H9 (cell line): Measurements from ENCODE around the gene C2orf68. TPM values are rescaled to one million over a fixed set of nuclear protein-coding genes. Genes with fewer than 3 reads are reported as not detected.

Experiments used
- DNase-seq: peaks from one replicate; pipeline ENCODE4 v3.0.0-alpha.2; 2017
- H2AFZ ChIP-seq: one replicate; pipeline ENCODE4 v1.6.1; 2013; ENCODE audit warnings: mild to moderate bottlenecking, low read length, control low read depth, moderate library complexity
- H2AK5ac ChIP-seq: 2 replicates; pipeline ENCODE4 v1.6.1; 2013; ENCODE audit warnings: low read length, control low read depth, mixed read lengths; ENCODE audit not compliant: insufficient read length
- H2BK120ac ChIP-seq: one replicate; pipeline ENCODE4 v1.6.1; 2013; ENCODE audit warnings: low read depth, mild to moderate bottlenecking, low read length, control low read depth, inconsistent platforms; ENCODE audit not compliant: poor library complexity, severe bottlenecking
- H2BK12ac ChIP-seq: 2 replicates; pipeline ENCODE4 v1.6.1; 2013; ENCODE audit warnings: low read length, control low read depth, mixed read lengths, low read depth; ENCODE audit not compliant: insufficient read length
- H2BK15ac ChIP-seq: 2 replicates; pipeline ENCODE4 v1.6.1; 2013; ENCODE audit warnings: low read depth, low read length, control low read depth
- H2BK20ac ChIP-seq: one replicate; pipeline ENCODE4 v1.6.1; 2013; ENCODE audit warnings: low read depth, mild to moderate bottlenecking, low read length, control low read depth, inconsistent platforms; ENCODE audit not compliant: poor library complexity, severe bottlenecking
- H2BK5ac ChIP-seq: 2 replicates; pipeline ENCODE4 v1.6.1; 2013; ENCODE audit warnings: low read length, control low read depth, mixed read lengths; ENCODE audit not compliant: insufficient read length
- H3K14ac ChIP-seq: 2 replicates; pipeline ENCODE4 v1.6.1; 2013; ENCODE audit warnings: low read length, control low read depth; ENCODE audit not compliant: insufficient read depth
- H3K18ac ChIP-seq: 2 replicates; pipeline ENCODE4 v1.6.1; 2013; ENCODE audit warnings: low read depth, mild to moderate bottlenecking, mixed read lengths, low read length, control low read depth; ENCODE audit not compliant: insufficient read length
- H3K23ac ChIP-seq: 2 replicates; pipeline ENCODE4 v1.6.1; 2013; ENCODE audit warnings: low read length, control low read depth, mixed read lengths, low read depth; ENCODE audit not compliant: insufficient read length
- H3K23me2 ChIP-seq: 2 replicates; pipeline ENCODE4 v1.6.1; 2013; ENCODE audit warnings: low read depth, mild to moderate bottlenecking, mixed read lengths, low read length, control low read depth; ENCODE audit not compliant: insufficient read length, poor library complexity, severe bottlenecking
- H3K27ac ChIP-seq: 2 replicates; pipeline ENCODE4 v1.5.1; 2013; ENCODE audit warnings: low read length, control low read depth, mixed read lengths, low read depth; ENCODE audit not compliant: insufficient read length
- H3K27me3 ChIP-seq: 2 replicates; pipeline ENCODE4 v1.6.1; 2013; ENCODE audit warnings: low read length, control low read depth, inconsistent platforms; ENCODE audit not compliant: insufficient read depth
- H3K4ac ChIP-seq: 2 replicates; pipeline ENCODE4 v1.6.1; 2013; ENCODE audit warnings: low read depth, mild to moderate bottlenecking, control low read depth, inconsistent platforms, low read length, moderate library complexity
- H3K4me1 ChIP-seq: 2 replicates; pipeline ENCODE4 v1.6.1; 2013; ENCODE audit warnings: low read length, control low read depth, inconsistent platforms; ENCODE audit not compliant: insufficient read depth
- H3K4me2 ChIP-seq: 2 replicates; pipeline ENCODE4 v1.6.1; 2013; ENCODE audit warnings: low read length, control low read depth, mixed read lengths; ENCODE audit not compliant: insufficient read length, insufficient read depth
- H3K56ac ChIP-seq: 2 replicates; pipeline ENCODE4 v1.6.1; 2013; ENCODE audit warnings: low read depth, mild to moderate bottlenecking, mixed read lengths, low read length, control low read depth; ENCODE audit not compliant: insufficient read length
- H3K79me1 ChIP-seq: 2 replicates; pipeline ENCODE4 v1.6.1; 2013; ENCODE audit warnings: low read depth, mild to moderate bottlenecking, moderate library complexity, low read length, control low read depth, inconsistent platforms; ENCODE audit not compliant: insufficient read depth, poor library complexity, severe bottlenecking
- H3K79me2 ChIP-seq: 2 replicates; pipeline ENCODE4 v1.6.1; 2013; ENCODE audit warnings: low read length, control low read depth, inconsistent platforms; ENCODE audit not compliant: insufficient read depth
- H3K9ac ChIP-seq: 2 replicates; pipeline ENCODE4 v1.6.1; 2013; ENCODE audit warnings: low read length, control low read depth, mixed read lengths; ENCODE audit not compliant: insufficient read length; ENCODE audit errors: extremely low read depth
- H3K9me3 ChIP-seq: one replicate; pipeline ENCODE4 v1.6.1; 2013; ENCODE audit warnings: low read depth, low read length, inconsistent platforms; ENCODE audit not compliant: control insufficient read depth
- H3T11ph ChIP-seq: one replicate; pipeline ENCODE4 v1.6.1; 2013; ENCODE audit warnings: mild to moderate bottlenecking, low read length, control low read depth, inconsistent platforms
- H4K20me1 ChIP-seq: one replicate; pipeline ENCODE4 v1.6.1; 2013; ENCODE audit not compliant: control insufficient read depth, insufficient read length, insufficient read depth
- H4K5ac ChIP-seq: 2 replicates; pipeline ENCODE4 v1.6.1; 2013; ENCODE audit warnings: low read depth, mild to moderate bottlenecking, mixed read lengths, low read length, control low read depth; ENCODE audit not compliant: insufficient read length
- H4K8ac ChIP-seq: replicated peaks from 2 replicates; pipeline ENCODE4 v1.6.1; 2013; ENCODE audit warnings: low read length, control low read depth, mixed read lengths, low read depth; ENCODE audit not compliant: insufficient read length
- H4K91ac ChIP-seq: 2 replicates; pipeline ENCODE4 v1.6.1; 2013; ENCODE audit warnings: low read depth, mild to moderate bottlenecking, moderate library complexity, mixed read lengths, low read length, control low read depth; ENCODE audit not compliant: insufficient read length
- H3K27ac Mint-ChIP-seq, 3 experiments: 2 replicates in 2 of 3; 3 replicates in 1 of 3; pipeline ENCODE4 v1.8.0; 2020 to 2021; ENCODE audit warnings: mixed read lengths in 3 of 3, mild to moderate bottlenecking in 1 of 3, moderate library complexity in 1 of 3
- H3K27me3 Mint-ChIP-seq: 2 replicates; pipeline ENCODE4 v1.8.0; 2021; ENCODE audit warnings: low read depth, mild to moderate bottlenecking, moderate library complexity, mixed read lengths
- H3K36me3 Mint-ChIP-seq, 3 experiments: 2 replicates in 2 of 3; 3 replicates in 1 of 3; pipeline ENCODE4 v1.8.0; 2020 to 2021; ENCODE audit warnings: low read depth in 3 of 3, mixed read lengths in 3 of 3; ENCODE audit not compliant: insufficient read depth in 1 of 3
- H3K4me1 Mint-ChIP-seq, 2 experiments: 2 replicates each; pipeline ENCODE4 v1.8.0; 2020; ENCODE audit warnings: mixed read lengths in 2 of 2
- H3K4me3 Mint-ChIP-seq, 2 experiments: 2 replicates in 1 of 2; 3 replicates in 1 of 2; pipeline ENCODE4 v1.8.0; 2020 to 2021; ENCODE audit warnings: mild to moderate bottlenecking in 2 of 2, mixed read lengths in 2 of 2, moderate library complexity in 1 of 2
- H3K9me3 Mint-ChIP-seq, 2 experiments: 2 replicates in 1 of 2; 3 replicates in 1 of 2; pipeline ENCODE4 v1.8.0; 2020; ENCODE audit warnings: mild to moderate bottlenecking in 2 of 2, mixed read lengths in 2 of 2, moderate library complexity in 1 of 2
- CTCF ChIP-seq: fragments of 200-600 bp; sonication (generic); conservative IDR thresholded peaks from 3 replicates; pipeline ENCODE4 v1.8.0; 2021; ENCODE audit warnings: antibody characterized with exemption, mild to moderate bottlenecking
- WGBS: extraction: QIAGEN DNeasy Blood & Tissue Kit; methylation state at CpG from one replicate; pipeline ENCODE4 v1.1.7; 2013; ENCODE audit warnings: missing lambda C conversion rate, low lambda C conversion rate, mixed read lengths; ENCODE audit not compliant: insufficient read length; ENCODE audit errors: extremely low coverage; 5-methylcytosine and 5-hydroxymethylcytosine counted together
- total RNA-seq: library from RNA; stranded (reverse); gene quantifications from 2 replicates; pipeline ENCODE4 v1.2.1, GENCODE V29; 2021

Gene C2orf68
- total RNA-seq, 1 experiment from 2014 or later: 39.6 TPM

- Histone ChIP-seq H2BK12ac (no peak overlapping the region), H3K18ac (no peak overlapping the region), H4K5ac (no peak overlapping the region), H3K4ac (no peak overlapping the region), H3K56ac (no peak overlapping the region), H2BK120ac (no peak overlapping the region), H3K9ac (no peak overlapping the region), H3K4me2 (no peak overlapping the region), H4K8ac (no peak overlapping the region), H2BK15ac (no peak overlapping the region), H4K20me1 (no peaks in the 10 kb centered on the region), H2AFZ (no peak overlapping the region), H3K27ac (no peak overlapping the region), H3K23ac (no peak overlapping the region), H2BK20ac (no peak overlapping the region), H3K27me3 (no peaks in the 10 kb centered on the region), H3K79me2 (no peaks in the 10 kb centered on the region), H2BK5ac (no peak overlapping the region), H3K23me2 (no peaks in the 10 kb centered on the region), H3K4me1 (no peaks in the 10 kb centered on the region), H2AK5ac (no peak overlapping the region), H3K9me3 (no peaks in the 10 kb centered on the region), H4K91ac (no peak overlapping the region), H3T11ph (no peak overlapping the region), H3K14ac (no peak overlapping the region), H3K79me1 (no peaks in the 10 kb centered on the region)
- no peak for DNase-seq
- H3K36me3 Mint-ChIP-seq: peaks cover 21 to 61% (median 46%) of the 10 kb centered on the region in 3 experiments; a peak in 6 of 7 replicates
- no CpG with 5 or more reads among the region's 3 CpGs for WGBS
- H3K27me3 Mint-ChIP-seq: no peaks in the 10 kb centered on the region
- H3K4me3 Mint-ChIP-seq: no peak overlapping the region
- H3K4me1 Mint-ChIP-seq: peaks cover 4% of the 10 kb centered on the region in 2 experiments; a peak in 2 of 4 replicates
- H3K27ac Mint-ChIP-seq: peak overlapping the region in 2 of 3 experiments; percentile 40 to 62; a peak in 4 of 7 replicates
- no peak for TF ChIP-seq CTCF
- no peaks in the 10 kb centered on the region for H3K9me3 Mint-ChIP-seq
These were observed 42.1 kb upstream of the C2orf68 start for GRCh38 chr2:85653996-85654395.
